ENCODE measurements around the gene FLG.
"Not testable (repeated sequence)": the region's sequence is repeated elsewhere in the genome, so short reads cannot be mapped to it uniquely, and the experiment has no call there.

FLG gene

GRCh38 chr1:152256394-152256793 lies 68.6 kb downstream of the FLG start:
- DNase-seq: not testable (repeated sequence)

Measured in activated naive CD4-positive, alpha-beta T cell treated with Interleukin-2 at 50 U/mL for 16 hours (primary cell).